T-helper 2 cell (primary cell): Measurements from ENCODE around the gene CCR5AS.
"Not testable (repeated sequence)": the region's sequence is repeated elsewhere in the genome, so short reads cannot be mapped to it uniquely, and the experiment has no call there.

Experiments used
- DNase-seq, 5 experiments: peaks; one replicate each; pipeline versions ENCODE4 v3.0.0 to v3.0.0-alpha.2; 2012 to 2022

CCR5AS gene

DNA sequence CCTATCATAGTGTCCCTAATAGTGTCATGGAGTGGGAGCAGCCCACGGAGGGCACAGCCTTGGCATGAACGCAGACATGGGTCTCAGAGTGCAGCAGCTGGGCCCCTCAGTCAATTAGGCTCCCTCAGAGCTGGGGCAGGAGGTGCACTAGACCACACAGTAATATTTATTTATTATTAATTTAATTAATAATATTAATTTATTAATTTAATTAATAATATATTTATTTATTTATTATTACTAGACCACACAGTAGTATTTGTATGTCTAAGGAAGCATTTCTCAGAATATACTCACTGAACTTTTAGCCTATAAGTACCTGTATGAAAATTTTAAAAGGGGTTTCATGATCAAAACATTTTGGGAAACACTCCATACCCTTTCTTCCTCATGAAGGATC, 5.3 kb downstream of the CCR5AS start:
- no peak for DNase-seq

DNA sequence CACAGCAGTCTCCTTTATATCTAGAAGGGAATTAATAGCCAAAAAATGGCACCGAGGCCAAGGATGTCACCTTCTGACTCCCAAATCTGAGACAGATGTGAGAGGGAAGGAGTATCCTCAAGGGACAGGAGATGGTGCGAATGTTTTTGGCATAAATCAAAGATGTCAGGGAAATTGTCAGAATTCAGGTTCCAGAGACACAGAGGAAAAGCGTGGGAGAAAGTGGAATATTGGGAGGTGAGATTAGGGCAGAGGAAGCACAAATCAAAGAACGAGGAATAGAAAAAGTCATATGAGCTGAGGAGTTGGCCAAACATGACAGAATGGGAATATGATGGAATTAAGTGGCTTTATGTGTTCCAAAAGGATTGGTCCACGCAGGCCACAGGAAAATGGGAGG, 6.0 kb downstream of the CCR5AS start:
- DNase-seq = no peak

DNA sequence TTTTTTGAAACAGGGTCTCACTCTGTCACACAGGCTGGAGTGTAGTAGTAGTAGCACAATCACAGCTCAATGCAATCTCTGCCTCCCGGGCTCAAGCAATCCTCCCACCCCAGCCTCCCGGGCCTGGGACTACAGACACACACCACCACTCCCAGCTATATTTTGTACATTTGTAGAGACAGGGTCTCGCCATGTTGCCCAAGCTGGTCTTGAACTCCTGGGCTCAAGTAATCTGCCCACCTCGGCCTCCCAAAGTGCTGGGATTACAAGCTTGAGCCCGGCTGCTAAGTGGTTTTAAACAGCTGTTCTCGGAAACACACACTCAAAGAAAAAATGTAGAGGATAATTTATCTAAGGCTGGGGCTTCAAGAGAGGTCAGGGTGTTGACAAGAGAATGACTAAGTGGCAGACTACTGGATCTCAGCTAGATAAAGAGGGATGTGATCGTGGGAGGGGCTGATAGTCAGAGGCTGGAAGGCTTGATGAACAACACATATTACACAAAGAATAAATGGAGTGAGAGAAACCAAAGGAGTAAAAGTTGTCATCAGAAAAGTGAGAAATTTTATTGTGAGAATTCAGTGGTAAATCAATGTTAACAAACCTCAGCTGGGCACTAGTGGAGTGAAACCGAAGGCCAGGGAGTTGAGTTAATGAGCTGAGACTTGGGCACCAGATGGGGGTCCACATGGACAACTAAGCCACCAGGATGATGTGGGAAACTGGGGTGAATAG, 6.7 kb downstream of the CCR5AS start:
- no peak for DNase-seq

DNA sequence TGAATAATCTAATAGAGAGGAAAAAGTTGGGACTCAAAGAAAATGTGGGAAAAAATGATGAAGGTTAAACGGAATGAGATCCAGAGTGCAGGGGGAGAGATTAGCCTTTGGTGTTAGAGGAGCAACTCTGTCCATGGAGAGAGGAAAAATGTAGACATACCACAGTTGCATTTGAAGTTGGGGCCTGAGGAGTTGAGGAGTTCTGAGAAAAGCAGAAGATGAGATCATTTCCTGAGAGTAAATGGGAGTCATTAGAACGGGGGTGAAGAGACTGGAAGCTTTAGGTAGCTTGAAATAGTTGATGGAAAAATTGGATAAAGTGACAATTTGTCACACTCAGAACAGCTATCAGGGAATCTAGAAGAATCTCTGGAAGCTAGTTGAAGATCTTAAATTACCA, 7.3 kb downstream of the CCR5AS start:
- DNase-seq = no peak

DNA sequence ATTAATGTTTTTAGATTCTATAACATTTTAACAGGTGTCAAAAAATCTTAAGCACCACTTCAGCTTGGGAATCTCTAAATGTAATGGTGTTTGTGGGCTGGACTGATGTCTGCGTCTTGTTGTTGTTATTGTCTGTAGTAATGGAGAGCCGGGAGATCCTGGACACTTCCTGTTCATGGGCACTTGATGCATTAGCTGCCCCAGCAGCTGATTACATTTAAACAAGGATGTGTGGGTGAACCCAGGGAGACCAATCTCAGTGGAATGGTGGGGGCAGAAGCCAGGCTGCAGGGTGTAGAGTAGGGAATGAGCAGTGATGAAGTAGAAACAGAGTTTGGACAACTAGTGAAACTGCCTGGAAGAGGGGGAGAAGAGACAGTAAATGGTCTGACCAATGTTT, 7.8 kb downstream of the CCR5AS start:
- DNase-seq = no peak

DNA sequence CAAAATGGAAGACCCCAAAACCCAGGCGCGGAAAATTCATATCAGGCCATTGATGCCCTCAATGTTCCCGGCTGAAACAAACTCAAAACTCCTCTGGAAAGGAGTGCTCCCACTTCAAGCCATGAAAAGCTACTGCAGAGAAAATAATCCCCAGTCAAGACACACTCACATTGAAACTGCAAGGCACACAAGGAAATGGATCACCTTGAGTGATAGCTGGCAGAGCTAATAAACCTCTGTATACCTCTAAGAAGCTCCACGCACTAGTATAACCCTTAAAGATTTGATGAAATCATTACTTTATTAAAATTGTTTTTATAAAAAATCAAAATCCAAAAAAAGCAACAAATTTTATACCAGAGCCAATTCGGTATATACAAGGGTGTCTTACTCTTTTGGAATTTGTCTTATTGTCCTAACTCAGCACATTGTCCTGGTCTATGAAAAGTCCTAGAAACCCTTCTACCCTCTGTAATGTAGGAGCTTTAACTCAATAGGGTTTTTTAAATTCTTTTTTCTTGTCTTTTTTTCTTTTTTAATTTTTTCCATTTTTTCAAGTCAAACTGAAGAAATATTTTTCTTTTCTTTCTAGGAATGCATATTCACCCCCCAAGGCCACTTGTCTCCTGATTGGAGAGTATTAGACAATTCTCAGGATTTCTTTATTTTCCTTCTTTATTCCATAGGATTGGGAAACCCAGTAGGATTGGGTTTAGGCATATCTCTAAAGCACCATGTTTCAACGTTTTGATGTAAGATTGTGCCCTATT, 8.5 kb downstream of the CCR5AS start:
- no peak for DNase-seq

DNA sequence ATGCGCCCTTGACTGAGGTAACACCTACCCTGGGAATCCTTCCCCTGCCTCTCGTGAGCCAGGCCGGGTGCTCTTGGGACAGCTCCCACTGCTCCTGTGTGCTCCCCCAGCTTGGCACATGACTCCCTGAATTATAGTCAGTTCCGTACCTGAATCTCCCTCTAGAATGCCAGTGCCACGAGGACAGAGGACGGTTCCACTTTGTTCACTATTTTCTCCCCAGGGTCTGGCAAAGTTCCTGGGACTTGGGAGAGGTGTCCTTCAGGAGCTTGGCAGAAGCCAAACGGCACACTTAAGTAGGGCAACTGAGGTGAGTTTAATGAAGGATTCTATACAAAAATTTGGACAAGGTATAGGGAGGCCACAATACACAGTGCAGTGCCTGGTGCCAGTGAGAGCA, 9.8 kb downstream of the CCR5AS start:
- DNase-seq = no peak

DNA sequence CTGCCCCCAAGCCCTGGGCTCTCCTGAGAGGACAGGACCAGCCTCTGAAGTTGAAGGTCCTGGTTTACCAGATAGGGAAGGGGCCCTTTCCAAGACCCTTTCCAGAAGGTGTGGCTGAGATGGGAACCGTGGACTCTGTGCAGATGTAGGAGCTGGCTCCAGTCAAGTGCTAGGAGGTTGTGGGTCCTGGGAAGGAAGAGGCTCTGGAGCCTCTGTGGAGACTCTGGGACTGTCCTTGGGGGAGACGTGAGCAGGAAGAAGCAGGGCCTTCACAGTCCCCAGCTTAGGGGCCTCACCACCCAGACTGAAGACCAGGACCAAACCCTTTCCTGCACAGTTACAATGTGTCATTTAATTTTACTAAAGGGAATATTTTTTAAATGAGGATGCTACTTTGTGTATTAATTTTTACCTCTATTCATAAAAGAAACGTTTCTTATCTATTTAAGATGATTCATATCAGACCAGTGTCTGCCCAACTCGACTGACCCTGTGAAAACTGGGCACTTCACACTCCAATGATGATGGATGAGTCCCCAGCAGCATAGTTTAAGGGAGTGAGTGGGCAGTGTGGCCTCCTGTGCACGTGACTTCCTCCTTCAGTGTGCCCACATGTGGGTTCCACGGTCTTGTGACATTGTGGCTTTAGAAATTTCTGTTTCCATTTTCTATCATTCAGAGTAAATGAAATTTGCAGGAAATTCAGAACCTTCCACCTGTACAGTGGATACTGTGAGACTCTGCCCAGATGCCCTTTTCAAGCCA, 10.9 kb downstream of the CCR5AS start:
- DNase-seq = no peak

DNA sequence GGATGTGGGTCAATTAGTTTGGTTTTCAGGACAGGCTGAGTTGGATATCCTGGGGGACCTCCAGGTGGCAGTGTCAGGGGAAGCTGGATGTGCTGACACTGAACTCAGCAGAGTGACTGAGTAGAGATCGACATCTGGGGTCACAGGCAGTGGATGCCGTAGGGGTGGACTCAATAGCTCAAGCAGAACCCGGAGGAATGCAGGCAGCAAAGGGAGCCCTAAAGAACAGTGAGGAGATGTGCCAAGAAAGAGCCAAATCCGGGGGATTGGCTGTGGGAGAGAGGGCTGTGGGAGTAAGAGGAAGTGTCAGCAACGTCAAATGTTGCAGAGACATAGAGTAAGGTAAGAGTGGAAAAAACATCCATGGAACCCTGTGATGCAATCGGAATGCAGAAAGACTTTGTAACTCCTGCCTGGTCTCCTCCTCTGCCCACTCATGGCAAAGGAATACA, 11.6 kb downstream of the CCR5AS start:
- no peak for DNase-seq

DNA sequence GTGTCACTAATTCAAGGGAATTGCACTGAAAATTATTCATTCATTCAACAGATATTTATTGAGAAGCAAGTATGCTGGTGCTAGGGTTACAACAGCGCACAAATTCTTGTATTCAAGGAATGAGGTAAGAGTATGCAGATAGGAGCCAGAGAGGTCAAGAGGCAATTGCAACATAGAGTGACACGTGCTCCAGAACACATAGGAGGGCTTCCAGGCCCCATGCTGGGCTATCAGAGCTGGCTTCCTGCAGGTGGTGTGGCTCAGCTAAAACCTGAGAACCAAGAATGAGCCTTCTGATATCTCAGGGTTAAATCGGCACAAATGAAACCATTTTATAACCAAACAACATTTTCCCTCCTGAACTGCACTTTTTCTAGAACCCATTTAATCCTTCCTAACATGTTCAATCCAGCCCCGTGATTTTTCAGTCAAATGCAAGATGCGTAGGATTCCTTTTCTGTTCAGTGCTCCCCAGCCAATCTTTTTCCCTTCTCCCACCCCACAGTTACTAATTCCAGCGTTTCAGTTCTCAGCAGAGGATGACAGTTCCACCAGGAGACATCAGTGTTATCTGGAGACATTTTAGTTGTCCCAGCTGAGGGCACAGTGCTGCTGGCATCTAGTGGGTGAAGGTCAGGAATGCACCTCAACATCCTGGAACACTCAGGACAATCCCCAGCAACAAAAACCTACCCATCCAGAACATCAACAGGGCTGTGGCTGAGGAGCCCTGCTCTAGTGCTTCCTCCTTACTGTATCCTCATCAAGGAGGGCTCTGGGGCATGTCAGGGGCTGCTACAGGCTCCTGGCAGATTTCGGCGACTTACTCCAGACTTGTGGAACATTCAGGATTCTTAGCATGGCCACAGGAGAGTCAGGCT, 13.1 kb downstream of the CCR5AS start:
- no peak for DNase-seq

DNA sequence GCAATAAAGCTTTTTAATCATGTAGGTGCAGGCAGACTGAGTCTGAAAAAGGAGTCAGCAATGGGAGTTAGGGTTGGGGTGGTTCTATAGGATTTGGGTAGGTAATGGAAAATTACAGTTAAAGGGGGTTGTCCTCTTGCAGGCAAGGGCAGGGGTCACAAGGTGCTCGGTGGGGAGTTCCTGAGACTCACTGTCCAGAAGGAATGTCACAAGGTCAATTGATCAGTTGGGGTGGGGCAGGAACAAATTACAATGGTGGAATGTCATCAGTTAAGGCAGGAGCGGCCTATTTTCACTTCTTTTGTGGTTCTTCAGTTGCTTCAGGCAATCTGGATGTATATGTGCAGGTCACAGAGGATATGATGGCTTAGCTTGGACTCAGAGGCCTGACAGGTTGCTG, 13.9 kb downstream of the CCR5AS start:
- DNase-seq = no peak

DNA sequence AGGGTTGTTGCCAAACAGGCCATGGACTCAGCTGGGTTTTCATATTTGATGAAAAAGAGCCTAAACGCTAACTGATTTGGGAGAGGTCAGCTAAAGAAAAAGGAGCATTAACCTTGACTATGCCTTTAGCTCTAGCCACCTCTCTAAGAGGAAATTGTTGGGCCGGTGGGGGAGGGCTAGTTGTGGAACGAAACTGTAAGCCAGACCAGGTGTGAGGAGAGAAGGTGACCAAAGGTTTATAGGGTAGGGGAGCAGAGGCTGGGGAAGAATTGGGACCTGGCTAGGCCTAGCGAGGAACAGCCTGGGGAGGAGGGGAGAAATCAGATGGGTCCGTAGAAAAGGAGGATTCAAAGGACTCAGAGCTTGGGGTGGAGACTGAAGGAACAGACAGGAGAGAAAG, 15.3 kb downstream of the CCR5AS start:
- not testable (repeated sequence) for DNase-seq

DNA sequence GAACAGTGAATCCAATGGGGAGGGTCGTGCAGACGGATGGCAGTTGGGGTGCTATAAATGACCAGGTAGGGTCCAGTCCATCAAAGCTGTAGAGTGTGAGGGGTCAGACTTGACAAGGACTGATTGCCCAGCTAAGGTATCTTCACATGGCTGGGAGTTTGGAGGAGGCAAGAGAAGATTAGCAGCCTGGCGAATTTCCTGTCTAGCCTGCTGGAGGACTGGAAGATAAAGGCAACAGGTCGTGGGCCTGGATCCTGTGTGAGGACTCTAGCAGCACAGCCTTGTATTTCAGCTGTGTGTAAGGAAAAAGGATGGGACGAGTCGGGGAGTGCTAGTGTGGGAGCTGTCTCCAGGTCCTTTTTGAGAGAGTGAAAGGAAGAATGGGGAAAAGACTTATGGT, 17.6 kb downstream of the CCR5AS start:
- no peak for DNase-seq

DNA sequence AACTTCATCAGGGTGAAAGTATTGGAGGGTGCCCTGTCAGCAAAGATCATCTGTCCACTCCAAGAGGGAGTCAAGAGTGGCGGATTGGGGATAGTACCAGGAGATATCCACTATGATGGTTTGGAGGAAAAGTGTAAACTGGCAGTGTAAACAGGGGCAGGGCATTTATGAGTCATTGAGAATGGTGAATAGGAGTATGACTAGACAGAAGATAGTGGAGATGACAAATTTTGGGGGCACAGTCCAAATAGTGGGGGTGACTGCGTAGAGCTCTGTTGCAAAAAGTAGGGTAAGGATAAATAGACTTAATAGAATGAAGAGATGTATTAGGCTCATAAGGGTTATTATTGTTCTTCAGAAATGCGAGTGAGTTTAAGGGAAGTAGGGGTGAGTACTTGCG, 18.0 kb downstream of the CCR5AS start:
- not testable (repeated sequence) for DNase-seq

DNA sequence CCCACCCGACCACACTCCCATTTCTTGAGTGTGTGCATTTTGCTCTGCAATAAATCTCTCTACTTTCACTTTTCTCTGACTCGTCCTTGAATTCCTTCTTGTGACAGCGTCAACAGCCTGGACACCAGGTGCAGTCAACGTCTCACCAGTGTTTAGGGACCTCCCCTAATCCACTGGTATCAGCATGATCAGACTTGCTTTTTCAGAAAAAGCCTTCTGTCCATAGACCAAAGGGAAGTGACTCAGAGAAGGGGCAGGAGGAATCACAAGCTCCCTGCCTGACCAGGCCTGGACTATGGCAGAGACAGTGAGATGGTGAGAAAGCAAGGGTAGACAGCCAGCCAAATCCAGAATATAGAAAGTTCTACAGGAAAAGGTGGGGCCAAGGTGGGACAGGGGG, 20.7 kb downstream of the CCR5AS start:
- no peak for DNase-seq

DNA sequence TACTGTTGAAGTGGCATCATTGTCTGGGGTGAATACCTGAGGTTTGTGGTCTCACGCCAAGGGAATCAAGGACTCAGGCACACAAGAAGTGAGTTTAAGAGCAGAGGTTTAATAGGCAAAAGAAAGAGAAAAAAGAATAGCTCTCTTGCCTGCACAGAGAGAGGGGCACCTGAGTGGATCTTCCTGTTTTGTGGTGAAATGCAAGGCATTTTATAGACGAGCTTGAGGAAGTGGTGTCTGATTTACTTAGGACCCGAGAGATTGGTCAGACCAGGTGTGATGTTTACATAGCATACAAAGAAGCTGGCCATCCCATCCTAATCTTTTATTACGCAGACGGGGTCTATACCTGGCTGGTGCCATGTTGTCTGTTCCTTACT, 22.9 kb downstream of the CCR5AS start:
- no peak for DNase-seq

DNA sequence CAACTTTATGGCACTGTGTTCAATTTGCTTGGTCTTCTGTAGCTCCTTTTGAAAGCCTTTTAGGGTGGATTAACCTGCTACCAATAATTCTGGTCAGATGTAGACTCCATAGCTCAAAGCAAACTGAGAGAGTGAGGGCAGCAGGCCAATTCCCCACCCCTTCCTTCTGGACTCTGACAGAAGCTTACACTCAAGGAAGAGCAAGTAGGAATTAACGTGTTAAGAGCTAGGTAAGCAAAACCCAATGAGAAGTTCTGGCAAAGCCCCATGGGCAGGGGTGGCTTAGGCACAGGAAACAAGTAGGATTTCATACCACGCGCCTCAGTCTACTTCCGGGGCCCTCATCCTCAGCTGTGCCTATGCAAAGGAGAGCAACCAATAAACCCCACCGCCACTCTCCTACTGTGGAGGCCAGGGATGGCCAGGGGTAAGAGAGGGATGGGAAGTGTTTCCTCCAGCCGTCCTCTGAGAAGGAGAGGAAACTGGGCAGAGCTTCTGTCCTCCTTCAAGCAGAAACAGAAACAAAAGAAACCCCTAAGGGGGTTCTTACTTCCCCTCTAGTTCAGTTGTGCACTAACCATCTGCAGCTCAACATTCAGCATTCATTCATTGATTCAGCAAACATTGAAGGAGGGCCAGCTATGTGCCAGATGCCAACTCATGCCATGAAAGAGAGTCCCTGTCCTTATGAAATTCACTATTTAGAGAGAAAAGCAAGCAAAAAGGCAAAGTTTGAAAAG, 23.5 kb downstream of the CCR5AS start:
- DNase-seq = no peak

DNA sequence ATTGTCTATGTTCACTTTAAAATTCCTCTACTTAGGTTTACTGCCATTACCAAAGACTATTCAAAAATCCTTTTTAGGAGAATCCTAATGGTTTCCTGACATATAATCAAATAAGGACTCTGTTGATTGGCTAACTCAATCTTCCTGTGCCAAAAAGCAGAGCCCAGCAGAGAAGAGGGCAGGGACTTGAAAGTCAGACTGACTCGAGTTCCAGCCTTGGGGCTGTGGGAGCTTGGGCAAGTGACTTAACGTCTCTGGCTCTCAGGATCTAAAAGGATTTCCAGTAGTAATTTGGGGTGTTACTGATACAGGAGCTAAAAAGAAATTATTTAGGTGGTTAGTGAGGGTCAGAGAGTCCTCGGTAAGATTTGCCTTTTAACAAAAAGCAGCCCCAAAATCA, 25.2 kb downstream of the CCR5AS start:
- no peak for DNase-seq

DNA sequence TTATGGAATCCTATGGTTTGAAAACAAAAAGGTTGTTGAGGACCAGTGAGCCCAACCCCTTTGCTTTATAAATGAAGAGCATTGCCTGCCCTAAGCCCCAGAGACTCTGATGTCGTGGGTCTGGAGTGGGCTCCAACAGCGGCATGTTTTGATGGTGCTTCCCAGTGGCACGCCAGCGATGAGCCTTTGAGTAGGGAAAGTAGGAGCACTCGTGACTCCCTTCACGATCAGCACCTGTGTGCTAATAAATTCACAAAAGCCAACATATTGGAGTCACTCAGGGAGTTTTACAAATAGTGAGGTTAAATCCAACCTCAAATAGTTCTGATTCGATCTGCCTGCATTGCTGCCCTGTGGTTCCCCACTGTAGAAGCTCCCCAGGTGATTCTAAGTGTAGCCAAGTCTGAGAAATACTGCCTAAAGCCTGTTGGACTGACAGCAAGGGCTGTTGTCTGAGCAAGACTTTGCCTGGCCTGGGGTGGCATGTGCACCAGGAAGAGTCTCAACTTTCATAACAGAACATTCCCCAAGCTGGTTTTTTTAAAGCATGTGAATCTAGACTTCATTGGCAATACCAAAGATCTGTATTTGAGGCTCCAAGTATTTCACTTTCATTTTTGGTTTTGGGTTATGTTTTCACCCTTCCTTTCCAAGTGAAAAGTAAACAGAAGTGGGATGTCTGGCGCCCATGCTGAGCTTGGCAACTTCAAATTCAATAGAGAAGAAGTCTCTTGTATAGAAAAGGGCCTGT, 26.2 kb downstream of the CCR5AS start:
- peak in 1 of 5 experiments; percentile 11 for DNase-seq

DNA sequence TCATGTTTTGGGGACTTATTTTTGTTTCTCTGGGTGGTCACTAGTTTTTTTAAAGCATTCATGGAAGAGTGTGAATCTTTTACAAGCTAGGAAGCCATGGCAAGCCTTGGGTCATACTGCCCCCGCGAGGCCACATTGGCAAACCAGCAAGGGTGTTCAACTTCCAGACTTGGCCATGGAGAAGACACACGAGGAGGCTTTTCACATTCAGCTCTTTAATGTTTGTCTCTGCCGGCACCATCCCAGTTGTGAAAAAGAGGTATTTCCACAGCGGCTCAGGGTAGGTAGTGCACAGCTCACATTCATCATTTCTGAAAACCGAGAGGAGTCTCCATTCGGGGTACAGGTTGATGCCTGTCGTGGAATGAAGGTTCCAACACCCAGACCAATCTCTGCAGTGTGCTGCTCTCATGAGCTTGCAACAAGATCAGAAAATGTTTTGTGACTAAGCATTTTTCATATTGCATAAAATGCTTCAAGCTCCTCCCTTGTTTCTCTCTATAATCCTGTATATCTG, 28.4 kb downstream of the CCR5AS start:
- peak in 3 of 5 experiments; percentile 41 to 52 (median 51) for DNase-seq

DNA sequence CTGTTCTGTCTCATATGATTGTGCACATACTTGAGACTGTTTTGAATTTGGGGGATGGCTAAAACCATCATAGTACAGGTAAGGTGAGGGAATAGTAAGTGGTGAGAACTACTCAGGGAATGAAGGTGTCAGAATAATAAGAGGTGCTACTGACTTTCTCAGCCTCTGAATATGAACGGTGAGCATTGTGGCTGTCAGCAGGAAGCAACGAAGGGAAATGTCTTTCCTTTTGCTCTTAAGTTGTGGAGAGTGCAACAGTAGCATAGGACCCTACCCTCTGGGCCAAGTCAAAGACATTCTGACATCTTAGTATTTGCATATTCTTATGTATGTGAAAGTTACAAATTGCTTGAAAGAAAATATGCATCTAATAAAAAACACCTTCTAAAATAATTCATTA, 31.1 kb downstream of the CCR5AS start:
- peak in 1 of 5 experiments; percentile 42 for DNase-seq
